Subcutaneous adipose tissue (tissue), 4 donors: ENCODE data around the gene SSTR3. TPM values are rescaled to one million over a fixed set of nuclear protein-coding genes. Genes with fewer than 3 reads are reported as not detected.

Source experiments
- CTCF ChIP-seq: fragments of 450-650 bp; IDR thresholded peaks from one replicate; pipeline ENCODE4 v1.5.1; 2016; ENCODE audit warnings: low read depth, mild to moderate bottlenecking, control low read depth, antibody characterized with exemption, moderate library complexity
- total RNA-seq, 4 donors: library from RNA; depleted of rRNA; stranded (reverse); fragments of >200 nt; gene quantifications; one replicate each; pipeline ENCODE4 v1.1.0, GENCODE V29; 2016

Gene SSTR3
- total RNA-seq, 4 donors from 2014 or later, result not detected

GRCh38 chr22:37177755-37178154, 34.5 kb downstream of the SSTR3 start:
- TF ChIP-seq CTCF, result no peak

GRCh38 chr22:37177221-37177620, 35.1 kb downstream of the SSTR3 start:
- TF ChIP-seq CTCF, result no peak

- no peak for TF ChIP-seq CTCF
Measured at GRCh38 chr22:37176464-37177061, 35.7 kb downstream of the SSTR3 start.

- TF ChIP-seq CTCF, result no peak
Measured at GRCh38 chr22:37175414-37176281, 36.6 kb downstream of the SSTR3 start.

- TF ChIP-seq CTCF, result no peak
Measured at GRCh38 chr22:37174964-37175363, 37.3 kb downstream of the SSTR3 start.

GRCh38 chr22:37173709-37174108, 38.6 kb downstream of the SSTR3 start:
- no peak for TF ChIP-seq CTCF
